HG03066 (cell line): ENCODE measurements around the gene KCNQ1.

Experiments
- ATAC-seq: cut with Tn5 transposase; IDR thresholded peaks from one replicate; pipeline ENCODE4 v1.9.1; 2021; ENCODE audit warnings: low read depth; ENCODE audit not compliant: unreplicated experiment

The KCNQ1 gene

DNA sequence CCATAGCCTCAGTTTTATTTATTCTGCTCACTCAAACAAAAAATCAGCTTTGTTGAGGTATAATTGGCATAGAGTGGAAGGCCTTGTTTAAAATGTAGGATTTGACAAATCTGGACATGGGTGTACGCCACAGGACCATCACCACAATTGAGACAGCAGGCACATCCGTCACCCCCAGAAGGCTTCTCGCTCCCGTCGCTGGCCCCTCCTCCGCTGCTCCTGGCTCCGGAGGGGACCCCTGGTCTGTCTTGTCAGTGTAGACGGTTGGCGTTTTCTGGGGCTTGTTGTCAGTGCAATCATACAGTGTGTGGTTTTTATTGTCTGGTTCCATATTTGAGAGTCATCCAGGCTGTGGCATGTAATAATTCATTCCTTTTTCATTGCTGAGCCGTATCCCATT, 97.6 kb downstream of the KCNQ1 start:
- no peak for ATAC-seq

GRCh38 chr11:2547806-2548205, 103.0 kb downstream of the KCNQ1 start:
- ATAC-seq, result no peak

DNA sequence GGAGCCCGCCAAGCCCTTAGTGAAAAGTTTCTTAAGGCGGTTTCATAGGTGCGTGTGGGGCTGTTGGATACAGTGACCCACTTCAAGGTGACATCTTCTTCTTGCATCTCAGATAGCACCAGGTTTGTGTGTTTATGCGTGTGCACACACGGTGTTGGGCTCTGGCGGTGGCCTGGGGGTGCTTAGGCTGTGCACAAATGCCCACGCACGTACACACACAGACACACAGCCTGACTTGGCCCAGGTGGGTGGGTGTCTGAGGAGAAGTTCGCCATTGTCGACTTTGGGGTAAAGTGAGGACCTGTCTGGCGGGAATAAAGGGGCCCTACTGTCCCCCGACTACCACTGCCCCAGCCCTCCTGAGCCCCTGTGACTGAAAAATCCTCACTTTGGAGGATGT, 103.8 kb downstream of the KCNQ1 start:
- no peak for ATAC-seq

DNA sequence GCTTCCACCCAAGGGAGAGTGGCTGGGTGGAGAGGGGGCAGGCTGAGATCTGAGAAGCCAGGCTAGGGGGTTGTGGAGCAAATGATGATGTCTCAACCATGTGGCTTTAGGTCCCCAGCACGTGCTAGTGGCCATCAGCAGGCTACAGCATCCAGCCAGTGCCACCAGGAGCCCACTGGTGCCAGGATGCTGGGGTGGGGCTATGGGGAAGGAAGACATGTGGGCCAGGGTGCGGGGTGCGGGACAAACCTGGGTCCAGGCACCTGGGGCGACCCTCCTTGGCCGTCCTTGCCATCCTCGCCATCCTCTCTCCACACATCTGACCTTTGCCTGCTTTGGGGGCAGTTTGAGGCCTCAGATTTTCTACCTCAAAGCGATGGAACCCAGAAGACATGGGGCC, 104.3 kb downstream of the KCNQ1 start:
- no peak for ATAC-seq

GRCh38 chr11:2549491-2549875, 104.7 kb downstream of the KCNQ1 start:
- no peak for ATAC-seq

DNA sequence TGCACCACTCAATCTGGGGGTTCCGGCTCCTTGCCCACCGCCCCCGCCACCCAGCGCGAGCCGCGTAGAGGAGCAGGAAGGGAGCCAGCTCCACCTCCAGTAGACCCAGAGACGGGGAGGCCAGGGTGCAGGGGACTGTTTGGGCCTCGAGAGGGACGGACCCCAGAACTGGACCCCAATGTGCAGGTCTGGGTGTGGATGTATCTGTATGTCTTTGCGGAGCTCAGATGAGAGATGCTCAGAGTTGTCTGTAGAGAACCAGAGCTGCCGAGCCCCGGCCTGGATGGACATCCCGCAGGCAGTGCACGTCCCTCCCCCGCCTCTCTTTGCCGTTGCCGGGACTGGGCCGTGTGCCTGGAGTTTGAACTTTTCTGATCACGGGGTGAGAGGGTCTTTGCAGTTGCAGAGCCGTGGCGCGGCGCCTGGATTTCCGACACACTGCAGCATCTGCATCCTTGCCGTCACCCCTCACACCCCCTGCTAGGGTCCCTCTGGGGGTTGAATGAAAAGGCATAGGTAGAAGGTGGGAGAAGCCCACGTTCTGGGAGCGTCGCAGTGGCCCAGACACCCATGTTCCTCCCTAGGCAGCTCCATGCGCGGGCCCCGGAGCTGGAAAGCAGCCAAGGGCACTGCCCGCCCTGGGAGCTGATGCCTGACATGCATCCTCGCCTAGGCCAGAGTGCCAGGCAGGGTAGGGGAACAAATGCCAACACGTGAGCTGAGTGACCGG, 105.2 kb downstream of the KCNQ1 start:
- no peak for ATAC-seq

DNA sequence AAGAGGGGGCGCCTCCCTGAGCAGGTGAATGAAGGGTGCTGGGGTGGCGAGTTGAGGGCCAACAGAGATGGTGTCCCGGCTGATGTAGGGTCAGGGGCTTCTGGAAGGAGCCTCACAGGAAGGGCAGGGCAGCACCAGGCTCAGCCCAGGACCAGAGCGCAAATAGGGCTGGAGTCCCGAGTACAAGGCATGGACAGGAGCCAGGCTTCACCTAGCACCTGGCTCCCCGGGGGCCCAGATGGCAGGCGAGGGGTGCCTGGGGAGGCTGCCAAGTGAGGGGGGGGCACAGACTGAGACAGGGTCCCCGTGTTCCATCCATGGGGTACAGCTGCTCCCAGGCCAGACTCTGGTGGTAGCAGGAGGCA, 105.8 kb downstream of the KCNQ1 start:
- ATAC-seq, result no peak

GRCh38 chr11:2551131-2551530, 106.3 kb downstream of the KCNQ1 start:
- ATAC-seq, result no peak

GRCh38 chr11:2552210-2552609, 107.4 kb downstream of the KCNQ1 start:
- no peak for ATAC-seq

- no peak for ATAC-seq
Measured at GRCh38 chr11:2553198-2553597, 108.4 kb downstream of the KCNQ1 start.

- ATAC-seq, result no peak
Measured at GRCh38 chr11:2553886-2554285, 109.1 kb downstream of the KCNQ1 start.

- no peak for ATAC-seq
Measured at GRCh38 chr11:2554338-2555207, 109.8 kb downstream of the KCNQ1 start.

DNA sequence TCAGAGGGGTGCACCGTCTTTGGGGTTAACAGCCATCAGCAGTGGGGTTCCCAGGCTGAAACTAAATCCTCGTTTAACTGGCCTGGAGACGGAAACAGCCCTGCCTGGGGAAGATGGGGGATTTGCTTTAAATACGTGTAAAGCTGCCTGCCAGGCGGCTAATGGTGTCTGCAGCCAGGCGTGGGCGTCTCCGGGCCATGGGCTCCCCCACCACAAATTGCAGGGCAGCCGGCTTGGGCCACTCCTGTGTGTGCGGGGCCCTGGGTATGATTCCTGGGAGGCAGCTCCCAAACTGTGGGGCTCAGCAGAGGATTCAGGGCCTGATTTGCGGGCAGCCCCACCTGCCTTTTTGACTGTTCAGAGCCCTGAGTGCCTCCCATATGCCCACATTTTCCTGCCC, 110.5 kb downstream of the KCNQ1 start:
- ATAC-seq, result no peak

DNA sequence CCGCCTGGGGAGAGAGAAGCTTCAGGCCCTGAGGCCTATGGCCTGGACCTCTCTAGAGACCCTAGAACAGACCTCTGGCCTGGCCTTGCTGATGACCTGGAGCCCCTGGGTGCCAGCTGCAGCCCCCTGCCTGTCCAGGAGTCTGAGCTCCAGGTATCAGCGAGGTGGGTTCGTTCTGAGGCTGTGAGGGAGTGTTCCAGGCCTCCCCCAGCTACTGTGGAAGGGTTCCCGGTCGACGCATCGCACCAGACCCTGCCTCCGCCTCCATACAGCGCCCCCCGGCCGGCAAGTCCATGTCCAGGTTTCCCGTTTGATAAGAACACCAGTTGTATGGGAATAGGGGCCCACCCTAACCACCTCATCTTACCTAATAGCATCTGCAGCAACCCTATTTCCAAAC, 111.1 kb downstream of the KCNQ1 start:
- ATAC-seq, result no peak

- ATAC-seq, result no peak
Measured at GRCh38 chr11:2557381-2557780, 112.6 kb downstream of the KCNQ1 start.

DNA sequence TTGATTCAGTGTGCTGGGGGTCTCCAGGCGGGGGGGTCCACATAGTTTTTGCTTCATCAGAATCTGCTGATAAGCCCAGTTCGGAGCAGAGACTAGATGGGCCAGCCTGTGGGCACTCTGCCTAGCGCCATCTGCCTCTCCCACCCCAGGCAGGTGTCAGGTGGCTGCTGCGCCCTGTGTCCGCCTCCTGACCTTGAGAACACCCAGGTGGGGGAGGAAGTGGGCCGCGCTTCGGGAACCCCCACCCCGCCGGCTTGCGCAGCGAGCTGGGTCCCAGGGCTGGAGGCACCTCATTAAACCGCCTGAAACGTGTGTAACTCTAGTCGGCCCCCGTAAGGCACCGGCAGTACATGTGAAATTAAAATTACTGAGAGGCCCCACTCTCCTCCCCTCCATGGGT, 113.6 kb downstream of the KCNQ1 start:
- no peak for ATAC-seq

- ATAC-seq, result no peak
Measured at GRCh38 chr11:2558861-2559526, 114.2 kb downstream of the KCNQ1 start.

DNA sequence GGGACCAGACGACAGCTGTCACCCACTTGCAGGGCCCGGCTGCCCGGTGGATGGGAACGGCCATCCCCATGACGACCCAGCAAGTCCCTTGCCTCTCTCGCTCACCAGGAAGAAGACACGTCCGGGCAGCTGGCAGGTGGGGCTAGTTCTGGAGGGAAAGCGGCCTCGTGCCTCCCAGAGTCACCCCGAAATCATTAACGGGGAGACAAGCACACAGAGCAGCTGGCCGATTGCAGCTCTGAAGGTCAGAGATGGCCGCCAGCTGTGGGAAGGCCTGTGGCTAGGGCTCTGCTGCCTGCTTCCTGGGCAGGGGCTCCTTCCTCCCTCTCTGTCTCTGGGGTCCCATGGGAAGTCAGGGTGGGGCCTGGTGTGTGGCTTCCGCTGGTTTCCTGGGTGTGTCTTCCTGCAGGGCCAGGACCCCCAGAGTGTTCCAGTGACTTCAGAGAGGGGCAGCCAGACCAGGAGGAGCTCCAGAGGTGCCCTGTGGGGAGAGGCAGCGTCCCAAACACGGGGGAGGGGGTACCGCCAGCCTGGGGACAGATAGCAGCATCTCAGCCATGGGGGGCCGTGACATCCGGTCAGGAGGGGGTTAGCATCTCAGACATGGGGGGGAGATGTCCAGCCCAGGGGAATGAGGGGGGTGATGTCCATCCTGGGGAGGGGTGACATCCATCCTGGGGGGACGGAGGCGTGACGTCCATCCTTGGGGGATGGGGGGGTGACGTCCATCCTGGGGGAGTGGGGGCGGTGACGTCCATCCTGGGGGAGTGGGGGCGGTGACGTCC, 114.9 kb downstream of the KCNQ1 start:
- no peak for ATAC-seq

DNA sequence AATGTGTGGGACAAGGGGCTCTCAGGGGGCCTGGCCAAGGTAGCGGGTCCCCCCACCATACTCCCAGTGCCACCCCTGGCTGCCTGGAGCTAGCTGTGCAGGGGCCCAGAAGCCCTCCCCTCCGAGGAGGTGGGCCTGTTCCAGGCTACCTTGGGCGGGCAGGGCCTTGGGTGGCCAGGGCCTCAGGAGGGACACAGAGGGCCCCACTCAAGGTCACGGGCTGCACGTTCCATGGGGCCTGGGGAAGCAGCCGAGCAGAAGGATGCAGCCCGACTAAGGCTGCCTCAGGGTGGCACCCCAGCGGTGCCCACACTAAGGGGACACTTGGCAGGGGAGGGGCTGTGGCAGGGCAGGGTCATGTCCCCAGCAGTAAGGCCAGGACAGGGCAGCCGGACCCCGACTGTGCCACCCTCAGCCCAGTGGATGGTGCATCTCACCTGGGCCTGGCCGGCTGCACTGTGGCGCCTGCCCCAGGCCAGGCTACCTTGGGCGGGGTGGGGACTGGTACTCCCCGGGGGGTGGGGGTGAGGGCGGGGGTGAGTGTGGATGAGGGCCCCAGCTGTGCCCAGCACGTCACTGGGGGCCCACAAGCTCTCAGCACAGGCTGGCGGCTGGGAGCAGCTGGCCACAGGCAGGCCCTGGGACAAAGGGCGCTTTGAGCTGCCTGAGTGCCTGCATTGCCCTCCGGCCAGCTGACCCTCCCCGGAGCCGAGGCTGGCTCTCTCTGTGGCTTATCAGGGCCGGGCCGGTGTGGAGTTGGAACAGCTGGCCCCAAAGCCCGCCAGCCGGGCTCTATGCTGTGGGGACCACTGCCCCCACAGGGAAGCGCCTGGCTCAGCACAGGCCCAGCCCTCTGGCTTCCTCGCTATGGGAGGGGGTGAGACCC, 117.1 kb downstream of the KCNQ1 start:
- ATAC-seq, result no peak

DNA sequence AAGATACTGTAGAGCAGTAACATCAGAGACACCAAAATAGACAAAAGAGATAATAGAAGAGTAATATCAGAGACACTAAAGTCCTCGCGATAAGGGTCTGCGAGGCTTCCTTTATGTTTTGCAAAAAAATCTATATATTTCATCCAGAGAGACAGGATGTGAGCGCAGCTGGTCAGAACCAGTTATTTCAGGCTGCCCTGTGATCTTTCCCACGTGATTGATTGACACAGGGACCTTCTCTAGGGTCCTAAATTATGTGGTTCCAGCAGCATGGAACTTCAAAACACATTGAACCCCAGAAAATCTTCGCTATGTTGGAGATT, 118.0 kb downstream of the KCNQ1 start:
- no peak for ATAC-seq
